H1 (cell line): ENCODE data around the gene SCN4A. TPM values are rescaled to one million over a fixed set of nuclear protein-coding genes. Genes with fewer than 3 reads are reported as not detected.
A peak's percentile ranks its signal among the peaks of the same experiment; 100 is the strongest.

ENCODE experiments used
- CTCF ChIA-PET: fragments of 300-600 bp; sonication (Branson Sonifier 250); formaldehyde crosslinking; loops from one replicate; lab custom pipeline; 2021; ENCODE audit not compliant: partially characterized antibody; lab: Charles Lee
- POLR2A ChIA-PET: fragments of 300-600 bp; sonication (Branson Sonifier 250); formaldehyde crosslinking; loops from one replicate; lab custom pipeline; 2021; ENCODE audit warnings: inconsistent platforms; ENCODE audit not compliant: partially characterized antibody; lab: Charles Lee
- DNase-seq, 2 experiments: peaks; one replicate each; pipeline versions ENCODE4 v3.0.0 to v3.0.0-alpha.2; 2010 to 2022; ENCODE audit warnings: low spot score in 2 of 2, low read depth in 1 of 2, mixed read lengths in 1 of 2
- FAIRE-seq: peaks from 2 replicates; lab custom pipeline; 2011; peaks lifted over from hg19 to GRCh38; lab: Jason Lieb, UNC
- H2AFZ ChIP-seq: 2 replicates; pipeline ENCODE4 v1.8.1; 2012; ENCODE audit warnings: low read length, inconsistent platforms
- H2AK5ac ChIP-seq: 2 replicates; pipeline ENCODE4 v1.6.1; 2013; ENCODE audit warnings: low read depth, low read length
- H2BK120ac ChIP-seq: replicated peaks from 2 replicates; pipeline ENCODE3; 2013; ENCODE audit warnings: low read depth, low read length, inconsistent platforms
- H2BK12ac ChIP-seq: 2 replicates; pipeline ENCODE4 v1.6.1; 2013; ENCODE audit warnings: low read depth, low read length
- H2BK15ac ChIP-seq: 2 replicates; pipeline ENCODE4 v1.6.1; 2013; ENCODE audit warnings: low read length
- H2BK20ac ChIP-seq: 2 replicates; pipeline ENCODE4 v1.6.1; 2013; ENCODE audit warnings: low read length
- H2BK5ac ChIP-seq: 2 replicates; pipeline ENCODE4 v1.6.1; 2013; ENCODE audit warnings: low read depth, low read length
- H3K14ac ChIP-seq: 2 replicates; pipeline ENCODE4 v1.6.1; 2013; ENCODE audit warnings: inconsistent platforms; ENCODE audit not compliant: insufficient read length
- H3K18ac ChIP-seq: 2 replicates; pipeline ENCODE4 v1.6.1; 2013; ENCODE audit warnings: low read length; ENCODE audit errors: extremely low read depth
- H3K23ac ChIP-seq: 2 replicates; pipeline ENCODE4 v1.6.1; 2013; ENCODE audit warnings: inconsistent platforms; ENCODE audit not compliant: insufficient read length
- H3K23me2 ChIP-seq: 2 replicates; pipeline ENCODE4 v1.6.1; 2013; ENCODE audit warnings: low read depth, low read length
- H3K27ac ChIP-seq: 2 replicates; pipeline ENCODE4 v1.6.1; 2011; ENCODE audit warnings: low read depth, low read length, inconsistent platforms
- H3K27me3 ChIP-seq, 4 experiments: replicated peaks in 1 of 4; 1 replicate in 1 of 4; 2 replicates in 3 of 4; pipeline versions ENCODE4 v1.6.1 to v1.8.1; 2011 to 2013; ENCODE audit warnings: low read length in 3 of 4, mild to moderate bottlenecking in 3 of 4, inconsistent platforms in 2 of 4, mixed read lengths in 2 of 4, moderate library complexity in 1 of 4; ENCODE audit not compliant: control insufficient read depth in 3 of 4, insufficient read depth in 3 of 4; ENCODE audit errors: extremely low read depth in 1 of 4
- H3K36me3 ChIP-seq, 4 experiments: 2 replicates each; pipeline versions ENCODE4 v1.6.1 to v1.8.1; 2011 to 2013; ENCODE audit warnings: mild to moderate bottlenecking in 4 of 4, low read length in 3 of 4, moderate library complexity in 2 of 4, control low read depth in 1 of 4, inconsistent platforms in 1 of 4; ENCODE audit not compliant: insufficient read depth in 4 of 4, control insufficient read depth in 2 of 4
- H3K4ac ChIP-seq: replicated peaks from 2 replicates; pipeline ENCODE3; 2013; ENCODE audit warnings: low read length, low read depth, mixed read lengths, inconsistent platforms; ENCODE audit not compliant: insufficient read length
- H3K4me1 ChIP-seq, 4 experiments: replicated peaks in 1 of 4; 1 replicate in 1 of 4; 2 replicates in 3 of 4; pipeline versions ENCODE4 v1.6.1 to v1.8.1; 2011 to 2013; ENCODE audit warnings: low read length in 3 of 4, inconsistent platforms in 2 of 4, mixed read lengths in 1 of 4; ENCODE audit not compliant: insufficient read depth in 4 of 4, control insufficient read depth in 3 of 4
- H3K4me2 ChIP-seq, 2 experiments: 2 replicates each; pipeline versions ENCODE4 v1.6.1 to v1.8.1; 2011 to 2013; ENCODE audit warnings: low read depth in 2 of 2, low read length in 2 of 2, control low read depth in 1 of 2, inconsistent platforms in 1 of 2, mild to moderate bottlenecking in 1 of 2; ENCODE audit not compliant: insufficient read depth in 1 of 2
- H3K4me3 ChIP-seq, 4 experiments: fragments of 200-600, 300-600 bp in 1 of 4; sonication (generic), shearing (Covaris generic), sonication (Bioruptor Twin) in 1 of 4; 2 replicates each; pipeline versions ENCODE4 v1.5.1 to v1.8.1; 2011 to 2016; ENCODE audit warnings: low read length in 4 of 4, low read depth in 3 of 4, control low read depth in 2 of 4, inconsistent platforms in 2 of 4, mild to moderate bottlenecking in 2 of 4, mixed read lengths in 1 of 4, moderate library complexity in 1 of 4; ENCODE audit not compliant: insufficient read depth in 2 of 4; ENCODE audit errors: extremely low read depth in 1 of 4
- H3K56ac ChIP-seq: replicated peaks from 2 replicates; pipeline ENCODE3; 2013; ENCODE audit warnings: low read depth, mild to moderate bottlenecking, mixed read lengths, low read length, inconsistent platforms; ENCODE audit not compliant: insufficient read length
- H3K79me1 ChIP-seq: 2 replicates; pipeline ENCODE4 v1.6.1; 2013; ENCODE audit warnings: low read depth, low read length, control low read depth
- H3K79me2 ChIP-seq, 2 experiments: 2 replicates each; pipeline versions ENCODE4 v1.6.1 to v1.8.1; 2012 to 2013; ENCODE audit warnings: low read length in 2 of 2, mild to moderate bottlenecking in 2 of 2, inconsistent platforms in 1 of 2; ENCODE audit not compliant: insufficient read depth in 2 of 2, control insufficient read depth in 1 of 2
- H3K9ac ChIP-seq, 4 experiments: replicated peaks in 1 of 4; 1 replicate in 1 of 4; 2 replicates in 3 of 4; pipeline versions ENCODE4 v1.6.1 to v1.8.1; 2011 to 2013; ENCODE audit warnings: low read depth in 3 of 4, low read length in 3 of 4, control low read depth in 2 of 4, mild to moderate bottlenecking in 2 of 4, moderate library complexity in 2 of 4, inconsistent platforms in 1 of 4; ENCODE audit errors: extremely low read depth in 1 of 4
- H3K9me3 ChIP-seq, 2 experiments: 2 replicates each; pipeline versions ENCODE4 v1.6.1 to v1.8.1; 2012 to 2013; ENCODE audit warnings: mild to moderate bottlenecking in 2 of 2, moderate library complexity in 2 of 2, control low read depth in 1 of 2, inconsistent platforms in 1 of 2, low read depth in 1 of 2, low read length in 1 of 2, mixed read lengths in 1 of 2; ENCODE audit not compliant: insufficient read depth in 2 of 2
- H4K20me1 ChIP-seq, 2 experiments: replicated peaks in 1 of 2; 2 replicates each; pipeline versions ENCODE3 to v1.8.1; 2011 to 2013; ENCODE audit warnings: inconsistent platforms in 2 of 2, low read length in 2 of 2, mild to moderate bottlenecking in 1 of 2; ENCODE audit not compliant: insufficient read depth in 2 of 2, control insufficient read depth in 1 of 2
- H4K5ac ChIP-seq: 2 replicates; pipeline ENCODE4 v1.6.1; 2013; ENCODE audit warnings: low read length, low read depth, mixed read lengths, inconsistent platforms; ENCODE audit not compliant: insufficient read length
- H4K8ac ChIP-seq: 2 replicates; pipeline ENCODE4 v1.8.0; 2013; ENCODE audit warnings: mild to moderate bottlenecking, moderate library complexity, low read length, inconsistent platforms; ENCODE audit not compliant: insufficient read depth; ENCODE audit errors: extremely low read depth
- H4K91ac ChIP-seq: replicated peaks from 2 replicates; pipeline ENCODE3; 2013; ENCODE audit warnings: low read length, mixed read lengths, inconsistent platforms; ENCODE audit not compliant: insufficient read length
- ASH2L ChIP-seq: fragments of 200-600, 300-600 bp; sonication (generic); IDR thresholded peaks from one replicate; pipeline ENCODE4 v1.7.1; 2017; ENCODE audit warnings: low read length
- CBX8 ChIP-seq: fragments of 300-800, 300-1000 bp; sonication (generic); IDR thresholded peaks from 2 replicates; pipeline ENCODE4 v1.7.1; 2016; ENCODE audit warnings: low read depth, low read length, borderline replicate concordance
- CHD1 ChIP-seq: IDR thresholded peaks from 2 replicates; pipeline ENCODE4 v1.6.1; 2012; ENCODE audit warnings: low read depth, low read length, improper control_type of control experiment
- CREB1 ChIP-seq: IDR thresholded peaks from 2 replicates; pipeline ENCODE4 v1.6.1; 2012; ENCODE audit warnings: inconsistent platforms
- CTBP2 ChIP-seq: IDR thresholded peaks from 2 replicates; pipeline ENCODE4 v1.7.0; 2011; ENCODE audit warnings: borderline replicate concordance, mild to moderate bottlenecking, moderate library complexity, mixed read lengths, low read length; ENCODE audit not compliant: insufficient read depth, insufficient read length
- MAFK ChIP-seq: IDR thresholded peaks from 2 replicates; pipeline ENCODE4 v1.6.1; 2012; ENCODE audit warnings: low read depth, mild to moderate bottlenecking, improper control_type of control experiment, low read length
- NRF1 ChIP-seq: IDR thresholded peaks from 2 replicates; pipeline ENCODE4 v1.6.1; 2011; ENCODE audit warnings: mild to moderate bottlenecking, low read depth, low read length, improper control_type of control experiment
- POLR2AphosphoS5 ChIP-seq: IDR thresholded peaks from 2 replicates; pipeline ENCODE4 v1.6.1; 2011; ENCODE audit warnings: low read depth, low read length
- POU5F1 ChIP-seq: IDR thresholded peaks from 2 replicates; pipeline ENCODE4 v1.6.1; 2011; ENCODE audit warnings: low read depth, mild to moderate bottlenecking, low read length, moderate library complexity
- YY1 ChIP-seq: IDR thresholded peaks from 2 replicates; pipeline ENCODE4 v1.6.1; 2011; ENCODE audit warnings: low read depth, mild to moderate bottlenecking, low read length
- WGBS, 2 experiments: shearing (Covaris generic) in 1 of 2; methylation state at CpG; one replicate each; pipeline versions ENCODE4 v1.1.6 to v1.1.7; 2013 to 2015; ENCODE audit warnings: low lambda C conversion rate in 2 of 2, mixed read lengths in 2 of 2, inconsistent platforms in 1 of 2, low coverage in 1 of 2, missing lambda C conversion rate in 1 of 2; ENCODE audit not compliant: insufficient replicate concordance in 2 of 2, insufficient coverage in 1 of 2, insufficient read length in 1 of 2; ENCODE audit errors: extremely low coverage in 1 of 2, missing lambda C conversion rate in 1 of 2; 5-methylcytosine and 5-hydroxymethylcytosine counted together
- polyA plus RNA-seq, 7 experiments: library from polyadenylated mRNA; depleted of rRNA in 3 of 7; stranded (reverse) in 5 of 7; unstranded in 2 of 7; fragments of >200 nt in 5 of 7; fragments of 200-250 nt in 2 of 7; gene quantifications; 1 replicate in 5 of 7; 2 replicates in 1 of 7; 4 replicates in 1 of 7; pipeline versions ENCODE4 v1.2.1 to v1.2.3, GENCODE V29; 2011 to 2013; ENCODE audit warnings: missing spikeins in 2 of 7, mixed read lengths in 2 of 7
- total RNA-seq: library from RNA; stranded (reverse); fragmentation: NEBNext Ultra II Directional; extraction: Animal tissue kit (Norgen Biotek cat#: 25700); gene quantifications from 2 replicates; pipeline ENCODE4 v1.2.1, GENCODE V29; 2021
- TF ChIP-seq, protein P1 (sequence below): IDR thresholded peaks from 2 replicates; pipeline ENCODE4 v1.6.1; 2011; ENCODE audit warnings: low read length, improper control_type of control experiment

The SCN4A gene
- total and polyA plus RNA-seq, 2 of the 8 experiments (the other 6 are each of a cell fraction or from before 2014, with no cell fraction given): 5.0 to 8.5 TPM

DNA sequence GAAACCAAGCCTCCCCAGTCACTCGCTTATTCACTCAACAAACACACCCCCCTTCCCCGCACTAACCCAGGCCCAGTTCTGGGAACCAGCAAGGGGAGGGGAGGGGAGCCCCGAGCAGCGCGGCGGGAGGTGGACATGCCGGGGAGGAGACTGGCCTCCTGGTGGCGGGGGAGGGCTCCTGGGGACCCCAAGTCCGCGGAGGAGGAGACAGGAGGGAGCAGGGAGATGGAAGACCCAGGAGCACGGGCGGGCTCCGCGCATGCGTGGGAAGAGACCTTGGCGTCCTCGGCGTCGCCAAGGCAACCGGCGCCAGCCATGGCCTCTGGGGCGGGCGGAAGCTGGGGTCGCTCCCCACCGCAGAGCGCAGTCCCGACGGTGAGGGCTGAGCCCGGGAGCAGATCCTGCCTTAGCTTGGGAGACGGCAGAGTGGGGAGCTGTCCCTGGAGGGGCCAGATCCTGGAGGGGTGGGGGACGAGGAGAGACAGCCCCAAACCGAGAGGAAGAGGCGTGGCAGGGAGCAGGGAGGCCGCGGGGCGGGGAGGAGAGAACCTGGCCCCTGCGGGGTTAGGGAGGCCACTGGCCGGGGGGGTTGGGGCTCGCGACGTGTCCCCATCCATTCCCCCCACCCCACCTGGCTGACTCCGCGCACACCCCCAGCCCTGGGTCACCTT is 25.5 kb upstream of the SCN4A start, which contains the start of gene PRR29:
Gene PRR29 (plus strand): TSS at position 302 of the 671 bp plus-strand sequence. CDS start 14 bp downstream, at position 316.
- CTCF ChIA-PET: interaction anchor here (1.0 to 4.9 kb wide), 10 partner anchors 8 to 86 kb away, joined by 3 to 25 read pairs (median 7); partner anchors contain the start of genes CSHL1 and GH1
- peaks cover 0 to 5% of the 10 kb centered on the region in 2 experiments for H4K20me1 ChIP-seq
- H2AFZ ChIP-seq: peak within 1 kb of the TSS; percentile 99
- H3K18ac ChIP-seq: peak within 1 kb of the TSS; percentile 60
- H3K9ac ChIP-seq: no peak within 1 kb of the TSS
- H2BK5ac ChIP-seq: no peak within 1 kb of the TSS; the same call in 1 of the 2 replicates
- POLR2A ChIA-PET: interaction anchor here (1.0 to 1.2 kb wide), 4 partner anchors 9 to 148 kb away, joined by 3 to 5 read pairs (median 3); partner anchors contain the start of gene ERN1
- WGBS, 2 experiments: 3% methylated on average over 20 of the region's 43 CpGs; no CpG with 5 or more reads in 1 of the 2 experiments
- peak within 1 kb of the TSS; percentile 62 to 87 (median 76) for H3K4me3 ChIP-seq
- peaks cover 0 to 28% (median 16%) of the 10 kb centered on the region in 4 experiments; a peak in 5 of 7 replicates for H3K27me3 ChIP-seq
- H3K79me2 ChIP-seq: no peaks in the 10 kb centered on the region
- H2BK12ac ChIP-seq: no peak within 1 kb of the TSS
- peak within 1 kb of the TSS; percentile 87 to 95 for H3K4me2 ChIP-seq
- H2BK15ac ChIP-seq: peak within 1 kb of the TSS; percentile 89; the same call in 1 of the 2 replicates
- no peaks in the 10 kb centered on the region for H3K9me3 ChIP-seq
- H3K79me1 ChIP-seq: no peaks in the 10 kb centered on the region
- no peak within 1 kb of the TSS for H2AK5ac ChIP-seq
- no peak within 1 kb of the TSS for H3K56ac ChIP-seq
- H2BK20ac ChIP-seq: no peak within 1 kb of the TSS
- no peak within 1 kb of the TSS for H3K4ac ChIP-seq
- no peak within 1 kb of the TSS for H2BK120ac ChIP-seq
- no peak within 1 kb of the TSS for H4K8ac ChIP-seq
- DNase-seq (peak in 1 of 2 experiments; percentile 95), FAIRE-seq (no peak)
- peaks cover 3 to 14% (median 6%) of the 10 kb centered on the region in 4 experiments for H3K4me1 ChIP-seq
- H3K23ac ChIP-seq: no peak within 1 kb of the TSS
- no peak within 1 kb of the TSS for H3K14ac ChIP-seq
- no peak within 1 kb of the TSS for H4K5ac ChIP-seq
- no peak within 1 kb of the TSS for H4K91ac ChIP-seq
- H3K23me2 ChIP-seq: peaks cover 12% of the 10 kb centered on the region; the same call in 1 of the 2 replicates
- H3K36me3 ChIP-seq: no peaks in the 10 kb centered on the region
- no peak within 1 kb of the TSS for H3K27ac ChIP-seq
- TF ChIP-seq YY1 (peak; percentile 69; the same call in 1 of the 2 replicates), CREB1 (0 out of 2 replicates have a peak, but pooled peaks have one; percentile 4), POLR2AphosphoS5 (no peak), CHD1 (no peak), POU5F1 (no peak), ASH2L (peak; percentile 46), CTBP2 (peak; percentile 62), MAFK (no peak), NRF1 (peak; percentile 81), CBX8 (no peak)
- TF ChIP-seq, protein P1, sequence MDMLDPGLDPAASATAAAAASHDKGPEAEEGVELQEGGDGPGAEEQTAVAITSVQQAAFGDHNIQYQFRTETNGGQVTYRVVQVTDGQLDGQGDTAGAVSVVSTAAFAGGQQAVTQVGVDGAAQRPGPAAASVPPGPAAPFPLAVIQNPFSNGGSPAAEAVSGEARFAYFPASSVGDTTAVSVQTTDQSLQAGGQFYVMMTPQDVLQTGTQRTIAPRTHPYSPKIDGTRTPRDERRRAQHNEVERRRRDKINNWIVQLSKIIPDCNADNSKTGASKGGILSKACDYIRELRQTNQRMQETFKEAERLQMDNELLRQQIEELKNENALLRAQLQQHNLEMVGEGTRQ: no peak
